Nephron (organoid): ENCODE results near the gene SLC7A14.

Experiments used
- H3K27ac Mint-ChIP-seq, 3 experiments: 2 replicates each; pipeline ENCODE4 v1.8.0; 2020; ENCODE audit warnings: mixed read lengths in 3 of 3, mild to moderate bottlenecking in 2 of 3, moderate library complexity in 1 of 3
- H3K27me3 Mint-ChIP-seq: 2 replicates; pipeline ENCODE4 v1.8.0; 2021; ENCODE audit warnings: low read depth, mild to moderate bottlenecking, moderate library complexity, mixed read lengths
- H3K36me3 Mint-ChIP-seq: 2 replicates; pipeline ENCODE4 v1.8.0; 2020; ENCODE audit warnings: low read depth, mixed read lengths
- H3K4me1 Mint-ChIP-seq: 2 replicates; pipeline ENCODE4 v1.8.0; 2020; ENCODE audit warnings: mixed read lengths
- H3K4me3 Mint-ChIP-seq, 3 experiments: 2 replicates each; pipeline ENCODE4 v1.8.0; 2020; ENCODE audit warnings: mild to moderate bottlenecking in 3 of 3, mixed read lengths in 3 of 3, moderate library complexity in 2 of 3
- H3K9me3 Mint-ChIP-seq: 2 replicates; pipeline ENCODE4 v1.8.0; 2020; ENCODE audit warnings: mixed read lengths
- TF ChIP-seq, protein P1 (sequence below), 3 experiments: fragments of 200-600 bp; sonication (generic); IDR thresholded peaks; one replicate each; pipeline ENCODE4 v1.5.0; 2021; ENCODE audit warnings: antibody characterized with exemption in 3 of 3; ENCODE audit not compliant: unreplicated experiment in 3 of 3

The SLC7A14 gene

DNA sequence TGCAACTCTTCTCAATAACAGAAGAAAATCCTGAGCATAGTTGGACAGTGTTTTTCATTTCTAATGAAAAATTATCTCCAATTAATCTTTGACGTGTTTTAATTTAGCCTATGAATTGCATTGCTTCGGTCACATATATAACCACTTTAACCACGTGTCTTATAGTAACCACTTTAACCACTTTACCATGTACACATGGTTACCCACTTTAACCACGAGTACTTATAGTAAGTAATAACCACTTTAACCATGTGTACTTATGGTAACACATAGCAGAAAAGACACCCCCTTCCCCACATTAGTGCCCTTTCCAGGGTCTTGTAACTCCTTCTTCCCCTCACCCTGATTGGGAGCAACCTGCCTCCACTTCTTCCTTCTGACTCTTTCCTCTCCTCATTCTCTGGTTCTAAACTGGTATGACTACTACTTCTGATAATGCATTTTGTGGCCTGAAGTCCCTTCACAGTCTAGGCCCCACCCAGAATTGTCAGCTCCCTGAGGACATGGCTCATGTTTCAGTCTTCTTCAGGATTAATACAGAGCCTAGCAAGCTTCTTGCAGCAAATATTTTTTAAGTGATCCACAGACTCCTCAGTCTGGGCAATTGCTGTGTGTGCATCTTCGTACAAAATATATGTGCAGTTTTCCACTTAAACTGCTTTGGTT, 25.0 kb downstream of the SLC7A14 start:
- Mint-ChIP-seq H3K9me3 (no peaks in the 10 kb centered on the region), H3K27me3 (no peaks in the 10 kb centered on the region), H3K4me1 (peaks cover 13% of the 10 kb centered on the region), H3K27ac (no peak overlapping the region), H3K4me3 (no peak overlapping the region), H3K36me3 (no peaks in the 10 kb centered on the region)
- TF ChIP-seq, protein P1, sequence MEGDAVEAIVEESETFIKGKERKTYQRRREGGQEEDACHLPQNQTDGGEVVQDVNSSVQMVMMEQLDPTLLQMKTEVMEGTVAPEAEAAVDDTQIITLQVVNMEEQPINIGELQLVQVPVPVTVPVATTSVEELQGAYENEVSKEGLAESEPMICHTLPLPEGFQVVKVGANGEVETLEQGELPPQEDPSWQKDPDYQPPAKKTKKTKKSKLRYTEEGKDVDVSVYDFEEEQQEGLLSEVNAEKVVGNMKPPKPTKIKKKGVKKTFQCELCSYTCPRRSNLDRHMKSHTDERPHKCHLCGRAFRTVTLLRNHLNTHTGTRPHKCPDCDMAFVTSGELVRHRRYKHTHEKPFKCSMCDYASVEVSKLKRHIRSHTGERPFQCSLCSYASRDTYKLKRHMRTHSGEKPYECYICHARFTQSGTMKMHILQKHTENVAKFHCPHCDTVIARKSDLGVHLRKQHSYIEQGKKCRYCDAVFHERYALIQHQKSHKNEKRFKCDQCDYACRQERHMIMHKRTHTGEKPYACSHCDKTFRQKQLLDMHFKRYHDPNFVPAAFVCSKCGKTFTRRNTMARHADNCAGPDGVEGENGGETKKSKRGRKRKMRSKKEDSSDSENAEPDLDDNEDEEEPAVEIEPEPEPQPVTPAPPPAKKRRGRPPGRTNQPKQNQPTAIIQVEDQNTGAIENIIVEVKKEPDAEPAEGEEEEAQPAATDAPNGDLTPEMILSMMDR (IDR thresholded peaks at IDR 0.05; ENCODE audit: unreplicated experiment in 3 of 3), result no peak

- H3K4me3 Mint-ChIP-seq, result no peak overlapping the region
- H3K4me1 Mint-ChIP-seq, result peaks cover 8% of the 10 kb centered on the region
- H3K27ac Mint-ChIP-seq, result no peak overlapping the region
- no peaks in the 10 kb centered on the region for H3K9me3 Mint-ChIP-seq
- TF ChIP-seq, protein P1 (IDR thresholded peaks at IDR 0.05; ENCODE audit: unreplicated experiment in 3 of 3), result no peak
- H3K27me3 Mint-ChIP-seq, result no peaks in the 10 kb centered on the region
- no peaks in the 10 kb centered on the region for H3K36me3 Mint-ChIP-seq
These were observed 25.6 kb downstream of the SLC7A14 start for GRCh38 chr3:170560296-170560695.

DNA sequence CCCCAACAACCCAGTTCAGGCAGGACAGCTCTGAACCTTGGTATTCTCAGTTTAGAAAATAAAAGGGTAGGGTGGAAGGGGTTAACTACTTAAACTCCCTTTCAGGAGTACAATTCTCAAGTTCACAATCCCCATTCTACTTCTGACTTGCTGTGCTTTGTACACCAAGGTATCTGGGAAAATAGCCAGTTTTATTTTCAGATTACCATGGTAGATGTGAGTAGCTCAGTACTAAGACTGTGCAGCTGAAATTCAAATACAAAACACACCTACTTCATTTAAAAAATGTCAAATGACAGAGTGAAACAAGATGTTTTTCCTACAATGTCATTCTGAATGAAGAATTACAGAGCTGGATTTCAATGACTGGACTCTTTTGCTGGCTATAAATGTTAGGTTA, 27.4 kb downstream of the SLC7A14 start:
- H3K4me1 Mint-ChIP-seq, result no peaks in the 10 kb centered on the region
- TF ChIP-seq, protein P1 (IDR thresholded peaks at IDR 0.05; ENCODE audit: unreplicated experiment in 3 of 3), result no peak
- no peak overlapping the region for H3K4me3 Mint-ChIP-seq
- no peaks in the 10 kb centered on the region for H3K27me3 Mint-ChIP-seq
- peak overlapping the region in 1 of 3 experiments; percentile 43 for H3K27ac Mint-ChIP-seq
- no peaks in the 10 kb centered on the region for H3K9me3 Mint-ChIP-seq
- no peaks in the 10 kb centered on the region for H3K36me3 Mint-ChIP-seq

- Mint-ChIP-seq H3K4me1 (no peaks in the 10 kb centered on the region), H3K27ac (no peak overlapping the region), H3K27me3 (peaks cover 3% of the 10 kb centered on the region), H3K9me3 (no peaks in the 10 kb centered on the region), H3K4me3 (no peak overlapping the region), H3K36me3 (no peaks in the 10 kb centered on the region)
- TF ChIP-seq, protein P1 (IDR thresholded peaks at IDR 0.05; ENCODE audit: unreplicated experiment in 3 of 3), result no peak
These were observed 30.5 kb downstream of the SLC7A14 start for GRCh38 chr3:170555329-170555728.

DNA sequence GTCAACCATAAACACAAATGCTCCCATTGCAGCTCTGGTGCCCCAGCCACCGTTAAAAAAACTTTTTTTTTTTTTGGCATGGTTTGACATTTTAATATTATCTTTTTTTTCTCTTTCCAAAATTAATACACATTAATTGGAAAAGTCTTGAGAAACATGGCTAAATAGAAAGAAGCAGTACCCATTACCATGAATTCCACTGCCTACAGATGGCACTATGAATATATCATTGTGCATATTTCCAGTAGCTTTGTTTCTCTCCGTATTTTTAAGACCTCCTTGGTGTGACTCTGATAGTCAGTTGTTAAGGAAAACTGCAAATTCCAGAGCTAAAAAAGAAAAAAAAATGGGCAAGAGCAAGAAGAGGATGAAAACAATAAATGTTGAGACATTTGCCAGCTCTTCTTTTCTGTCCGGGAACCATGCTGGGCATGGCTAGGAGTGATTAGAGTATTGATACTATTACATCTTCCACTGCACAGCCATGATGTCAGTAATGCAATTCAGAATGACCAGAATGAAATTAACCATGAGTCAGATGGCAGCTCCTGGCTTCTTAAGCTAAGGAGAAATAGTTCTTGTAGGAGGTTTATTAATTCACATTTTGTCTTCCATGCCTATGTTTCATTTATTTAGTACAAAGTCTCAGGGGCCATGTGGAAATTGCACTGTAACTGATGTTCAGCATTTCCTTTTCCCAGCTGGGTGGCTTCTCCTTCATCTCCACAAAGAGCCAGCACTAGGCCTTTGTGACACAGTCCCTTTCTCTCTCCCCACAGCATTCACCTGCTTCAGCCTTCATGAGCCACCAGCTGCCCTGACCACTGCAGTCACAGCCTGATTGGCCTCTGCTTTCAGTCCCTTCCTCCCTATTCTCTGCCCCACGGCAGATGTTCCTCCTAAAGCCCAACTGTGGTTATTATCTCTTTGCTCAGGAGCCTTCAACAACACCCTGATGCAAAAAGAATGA, 31.8 kb downstream of the SLC7A14 start:
- H3K27ac Mint-ChIP-seq, result no peak overlapping the region
- TF ChIP-seq, protein P1 (IDR thresholded peaks at IDR 0.05; ENCODE audit: unreplicated experiment in 3 of 3), result no peak

More for the DNA sequence above, 31.8 kb downstream of the SLC7A14 start:
- Mint-ChIP-seq H3K36me3 (no peaks in the 10 kb centered on the region), H3K4me3 (no peak overlapping the region), H3K9me3 (no peaks in the 10 kb centered on the region), H3K4me1 (no peaks in the 10 kb centered on the region), H3K27me3 (peaks cover 3% of the 10 kb centered on the region)
